GM12891 (cell line): ENCODE measurements around the gene FNDC3B.

Experiments
- POLR2A ChIP-seq: IDR thresholded peaks from 2 replicates; pipeline ENCODE4 v1.6.1; 2011; ENCODE audit warnings: low read depth, low read length, control low read depth
- POLR2AphosphoS5 ChIP-seq: IDR thresholded peaks from 2 replicates; pipeline ENCODE4 v1.6.1; 2011; ENCODE audit warnings: low read depth, low read length, control low read depth
- SPI1 ChIP-seq: IDR thresholded peaks from 2 replicates; pipeline ENCODE4 v1.6.1; 2011; ENCODE audit warnings: low read depth, low read length, control low read depth
- TAF1 ChIP-seq: IDR thresholded peaks from 2 replicates; pipeline ENCODE4 v1.6.1; 2011; ENCODE audit warnings: low read depth, low read length, control low read depth

GRCh38 chr3:172112734-172113120 lies 73.3 kb downstream of the FNDC3B start:
- no peak for TF ChIP-seq SPI1
- TF ChIP-seq POLR2A, result no peak
- TF ChIP-seq POLR2AphosphoS5, result no peak
- TF ChIP-seq TAF1, result no peak
